HepG2 (cell line): ENCODE results near the gene KHK. TPM values are rescaled to one million over a fixed set of nuclear protein-coding genes. Genes with fewer than 3 reads are reported as not detected.

Experiments
- CAMTA2 ChIP-seq: sonication (generic); formaldehyde crosslinking; IDR thresholded peaks from 2 replicates; pipeline ENCODE4 v1.4.0; 2020; ENCODE audit warnings: mild to moderate bottlenecking, missing genetic modification reagents, borderline replicate concordance
- HCFC1 ChIP-seq: fragments of 150-350 bp; IDR thresholded peaks from 2 replicates; pipeline ENCODE4 v1.6.1; 2014; ENCODE audit warnings: low read depth, low read length
- KLF6 ChIP-seq: IDR thresholded peaks from 2 replicates; pipeline ENCODE4 v1.8.0; 2016; ENCODE audit warnings: missing biosample characterization, missing genetic modification reagents
- MZF1 ChIP-seq: sonication (generic); formaldehyde crosslinking; IDR thresholded peaks from 2 replicates; pipeline ENCODE4 v1.8.1; 2023; ENCODE audit warnings: mild to moderate bottlenecking, missing genetic modification reagents, borderline replicate concordance
- NKX3-1 ChIP-seq: sonication (generic); formaldehyde crosslinking; IDR thresholded peaks from 2 replicates; pipeline ENCODE4 v1.5.0; 2020; ENCODE audit warnings: missing genetic modification reagents
- NR3C1 ChIP-seq: sonication (generic); formaldehyde crosslinking; IDR thresholded peaks from 2 replicates; pipeline ENCODE4 v1.4.0; 2020; ENCODE audit warnings: missing genetic modification reagents
- POLR2G ChIP-seq: fragments of 200-400 bp; formaldehyde crosslinking; IDR thresholded peaks from 2 replicates; pipeline ENCODE4 v1.6.1; 2018; ENCODE audit warnings: mild to moderate bottlenecking, low read depth, low read length, moderate library complexity
- PRPF4 ChIP-seq: fragments of 200-400 bp; formaldehyde crosslinking; IDR thresholded peaks from 2 replicates; pipeline ENCODE4 v1.6.1; 2016; ENCODE audit warnings: low read length, low read depth; ENCODE audit not compliant: poor library complexity, severe bottlenecking
- SAP130 ChIP-seq: IDR thresholded peaks from 2 replicates; pipeline ENCODE4 v1.6.1; 2016; ENCODE audit warnings: low read depth
- SRSF4 ChIP-seq: fragments of 200-400 bp; formaldehyde crosslinking; IDR thresholded peaks from one replicate; pipeline ENCODE4 v1.6.1; 2018; ENCODE audit warnings: mild to moderate bottlenecking, low read depth, low read length, moderate library complexity; ENCODE audit not compliant: poor library complexity, severe bottlenecking
- TMF1 ChIP-seq: sonication (generic); formaldehyde crosslinking; IDR thresholded peaks from 2 replicates; pipeline ENCODE4 v1.8.1; 2022; ENCODE audit warnings: low read depth, missing genetic modification reagents
- ZMYM3 ChIP-seq: sonication (generic); formaldehyde crosslinking; IDR thresholded peaks from 2 replicates; pipeline ENCODE4 v1.5.1; 2020; ENCODE audit warnings: mild to moderate bottlenecking, missing genetic modification reagents
- ZNF124 ChIP-seq: sonication (generic); formaldehyde crosslinking; IDR thresholded peaks from 2 replicates; pipeline ENCODE4 v1.4.0; 2020; ENCODE audit warnings: missing genetic modification reagents
- ZNF180 ChIP-seq: sonication (generic); formaldehyde crosslinking; IDR thresholded peaks from 2 replicates; pipeline ENCODE4 v1.4.0; 2020; ENCODE audit warnings: low read depth, missing genetic modification reagents, borderline replicate concordance
- ZNF546 ChIP-seq: sonication (generic); formaldehyde crosslinking; conservative IDR thresholded peaks from 2 replicates; pipeline ENCODE4 v1.8.1; 2023; ENCODE audit warnings: mild to moderate bottlenecking, missing genetic modification reagents
- ZNF562 ChIP-seq: sonication (generic); formaldehyde crosslinking; IDR thresholded peaks from 2 replicates; pipeline ENCODE4 v1.8.0; 2022; ENCODE audit warnings: missing genetic modification reagents, borderline replicate concordance
- ZNF782 ChIP-seq: sonication (generic); formaldehyde crosslinking; IDR thresholded peaks from 2 replicates; pipeline ENCODE4 v1.4.0; 2020; ENCODE audit warnings: missing genetic modification reagents, mild to moderate bottlenecking, borderline replicate concordance
- polyA plus RNA-seq, 8 experiments: library from polyadenylated mRNA; depleted of rRNA in 3 of 8; stranded (reverse) in 7 of 8; unstranded in 1 of 8; fragments of >200 nt; fragmentation: Illumina TruSeq in 4 of 8; extraction: Trizol in 4 of 8; gene quantifications; 2 replicates each; pipeline versions ENCODE4 v1.2.1 to v1.2.3, GENCODE V29; 2011 to 2016; ENCODE audit warnings: low read depth in 4 of 8, missing spikeins in 1 of 8, mixed read lengths in 1 of 8; ENCODE audit not compliant: insufficient read depth in 1 of 8
- total RNA-seq, 5 experiments: library from RNA; depleted of rRNA; stranded (reverse); fragments of >200 nt; fragmentation: Illumina TruSeq; extraction: Trizol; gene quantifications; 2 replicates each; pipeline ENCODE4 v1.2.3, GENCODE V29; 2016; ENCODE audit warnings: low read depth in 1 of 5
- TF ChIP-seq, protein P1 (sequence below): IDR thresholded peaks from 2 replicates; pipeline ENCODE4 v1.6.1; 2016; ENCODE audit warnings: missing compliant biosample characterization, missing genetic modification reagents, borderline replicate concordance
- TF ChIP-seq, protein P2 (sequence below): sonication (generic); formaldehyde crosslinking; IDR thresholded peaks from 2 replicates; pipeline ENCODE4 v1.5.0; 2020; ENCODE audit warnings: mild to moderate bottlenecking, missing genetic modification reagents
- TF ChIP-seq, protein P3 (sequence below): IDR thresholded peaks from 2 replicates; pipeline ENCODE4 v1.6.1; 2018; ENCODE audit warnings: missing genetic modification reagents, mild to moderate bottlenecking, missing compliant biosample characterization
- TF ChIP-seq, protein P4 (sequence below): sonication (generic); formaldehyde crosslinking; IDR thresholded peaks from 2 replicates; pipeline ENCODE4 v1.4.0; 2020; ENCODE audit warnings: missing genetic modification reagents

KHK gene
- total and polyA plus RNA-seq, 2 of the 13 experiments (the other 11 are each of a cell fraction or from before 2014, with no cell fraction given) = 40.9 to 99.2 TPM

DNA sequence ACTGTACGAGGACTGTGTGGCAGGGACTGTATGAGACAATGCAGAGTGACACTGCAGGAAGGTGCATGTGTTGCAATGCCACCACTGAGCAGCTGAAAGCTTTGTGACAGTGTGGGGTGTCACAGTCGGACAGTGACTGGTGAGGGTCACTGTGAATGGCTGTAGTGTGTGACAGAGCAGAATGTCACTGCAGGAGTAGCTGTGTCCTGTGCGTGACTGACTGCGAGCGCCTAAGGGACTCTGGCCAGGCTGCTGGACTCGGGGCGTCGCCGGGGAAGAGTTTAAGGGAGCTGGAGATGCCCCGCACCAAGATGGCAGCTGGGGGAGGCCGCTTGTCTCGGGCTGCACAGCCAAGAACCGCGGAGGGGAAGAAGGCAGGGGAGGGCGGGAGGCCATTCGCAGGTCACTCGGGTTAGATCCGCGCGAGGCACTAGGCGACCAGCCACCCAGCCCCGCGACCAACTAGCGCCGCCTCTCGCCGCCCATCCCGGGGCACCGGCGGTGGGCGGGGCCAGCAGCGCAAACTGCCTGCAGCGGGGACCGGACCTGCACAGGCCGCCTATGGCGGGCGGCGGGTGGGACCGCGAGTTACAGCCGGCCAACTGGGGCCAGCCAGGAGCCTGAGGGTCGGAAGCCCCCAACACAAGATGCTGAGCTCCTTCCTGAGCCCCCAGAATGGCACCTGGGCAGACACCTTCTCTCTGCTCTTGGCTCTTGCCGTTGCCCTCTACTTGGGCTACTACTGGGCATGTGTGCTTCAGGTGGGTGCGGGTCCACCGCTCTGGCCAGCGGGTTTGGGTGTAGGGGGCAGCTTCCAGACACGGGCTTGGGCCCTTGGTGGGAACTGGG lies 37.0 kb downstream of the KHK start, which contains the start of gene ABHD1 (continued):
- TF ChIP-seq SAP130 (peak; percentile 77; the same call in 1 of the 2 replicates), ZNF124 (CRISPR knock-in tag) (no peak), PRPF4 (no peak), ZNF546 (CRISPR knock-in tag) (no peak), HCFC1 (peak; percentile 16; the same call in 1 of the 2 replicates), KLF6 (peak; percentile 91), ZMYM3 (CRISPR knock-in tag) (peak; percentile 28; the same call in 1 of the 2 replicates), MZF1 (CRISPR knock-in tag) (0 out of 2 replicates have a peak, but pooled peaks have one; percentile 32), CAMTA2 (CRISPR knock-in tag) (no peak), NR3C1 (no peak), ZNF180 (no peak), ZNF782 (CRISPR knock-in tag) (peak; percentile 73; the same call in 1 of the 2 replicates), TMF1 (no peak), ZNF562 (CRISPR knock-in tag) (no peak), SRSF4 (no peak), NKX3-1 (CRISPR knock-in tag) (no peak), POLR2G (peak; percentile 78)
- TF ChIP-seq, protein P1, sequence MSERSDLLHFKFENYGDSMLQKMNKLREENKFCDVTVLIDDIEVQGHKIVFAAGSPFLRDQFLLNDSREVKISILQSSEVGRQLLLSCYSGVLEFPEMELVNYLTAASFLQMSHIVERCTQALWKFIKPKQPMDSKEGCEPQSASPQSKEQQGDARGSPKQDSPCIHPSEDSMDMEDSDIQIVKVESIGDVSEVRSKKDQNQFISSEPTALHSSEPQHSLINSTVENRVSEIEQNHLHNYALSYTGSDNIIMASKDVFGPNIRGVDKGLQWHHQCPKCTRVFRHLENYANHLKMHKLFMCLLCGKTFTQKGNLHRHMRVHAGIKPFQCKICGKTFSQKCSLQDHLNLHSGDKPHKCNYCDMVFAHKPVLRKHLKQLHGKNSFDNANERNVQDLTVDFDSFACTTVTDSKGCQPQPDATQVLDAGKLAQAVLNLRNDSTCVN (CRISPR knock-in tag) = no peak
- TF ChIP-seq, protein P2, sequence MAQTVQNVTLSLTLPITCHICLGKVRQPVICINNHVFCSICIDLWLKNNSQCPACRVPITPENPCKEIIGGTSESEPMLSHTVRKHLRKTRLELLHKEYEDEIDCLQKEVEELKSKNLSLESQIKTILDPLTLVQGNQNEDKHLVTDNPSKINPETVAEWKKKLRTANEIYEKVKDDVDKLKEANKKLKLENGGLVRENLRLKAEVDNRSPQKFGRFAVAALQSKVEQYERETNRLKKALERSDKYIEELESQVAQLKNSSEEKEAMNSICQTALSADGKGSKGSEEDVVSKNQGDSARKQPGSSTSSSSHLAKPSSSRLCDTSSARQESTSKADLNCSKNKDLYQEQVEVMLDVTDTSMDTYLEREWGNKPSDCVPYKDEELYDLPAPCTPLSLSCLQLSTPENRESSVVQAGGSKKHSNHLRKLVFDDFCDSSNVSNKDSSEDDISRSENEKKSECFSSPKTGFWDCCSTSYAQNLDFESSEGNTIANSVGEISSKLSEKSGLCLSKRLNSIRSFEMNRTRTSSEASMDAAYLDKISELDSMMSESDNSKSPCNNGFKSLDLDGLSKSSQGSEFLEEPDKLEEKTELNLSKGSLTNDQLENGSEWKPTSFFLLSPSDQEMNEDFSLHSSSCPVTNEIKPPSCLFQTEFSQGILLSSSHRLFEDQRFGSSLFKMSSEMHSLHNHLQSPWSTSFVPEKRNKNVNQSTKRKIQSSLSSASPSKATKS = no peak
- TF ChIP-seq, protein P3, sequence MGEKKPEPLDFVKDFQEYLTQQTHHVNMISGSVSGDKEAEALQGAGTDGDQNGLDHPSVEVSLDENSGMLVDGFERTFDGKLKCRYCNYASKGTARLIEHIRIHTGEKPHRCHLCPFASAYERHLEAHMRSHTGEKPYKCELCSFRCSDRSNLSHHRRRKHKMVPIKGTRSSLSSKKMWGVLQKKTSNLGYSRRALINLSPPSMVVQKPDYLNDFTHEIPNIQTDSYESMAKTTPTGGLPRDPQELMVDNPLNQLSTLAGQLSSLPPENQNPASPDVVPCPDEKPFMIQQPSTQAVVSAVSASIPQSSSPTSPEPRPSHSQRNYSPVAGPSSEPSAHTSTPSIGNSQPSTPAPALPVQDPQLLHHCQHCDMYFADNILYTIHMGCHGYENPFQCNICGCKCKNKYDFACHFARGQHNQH (CRISPR knock-in tag) = 0 out of 2 replicates have a peak, but pooled peaks have one; percentile 28
- TF ChIP-seq, protein P4, sequence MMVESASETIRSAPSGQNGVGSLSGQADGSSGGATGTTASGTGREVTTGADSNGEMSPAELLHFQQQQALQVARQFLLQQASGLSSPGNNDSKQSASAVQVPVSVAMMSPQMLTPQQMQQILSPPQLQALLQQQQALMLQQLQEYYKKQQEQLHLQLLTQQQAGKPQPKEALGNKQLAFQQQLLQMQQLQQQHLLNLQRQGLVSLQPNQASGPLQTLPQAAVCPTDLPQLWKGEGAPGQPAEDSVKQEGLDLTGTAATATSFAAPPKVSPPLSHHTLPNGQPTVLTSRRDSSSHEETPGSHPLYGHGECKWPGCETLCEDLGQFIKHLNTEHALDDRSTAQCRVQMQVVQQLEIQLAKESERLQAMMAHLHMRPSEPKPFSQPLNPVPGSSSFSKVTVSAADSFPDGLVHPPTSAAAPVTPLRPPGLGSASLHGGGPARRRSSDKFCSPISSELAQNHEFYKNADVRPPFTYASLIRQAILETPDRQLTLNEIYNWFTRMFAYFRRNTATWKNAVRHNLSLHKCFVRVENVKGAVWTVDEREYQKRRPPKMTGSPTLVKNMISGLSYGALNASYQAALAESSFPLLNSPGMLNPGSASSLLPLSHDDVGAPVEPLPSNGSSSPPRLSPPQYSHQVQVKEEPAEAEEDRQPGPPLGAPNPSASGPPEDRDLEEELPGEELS (CRISPR knock-in tag) = peak; percentile 35; the same call in 1 of the 2 replicates
